ENCODE results near the gene MAPRE2.

- no peak for TF ChIP-seq RFX5 (IDR thresholded peaks at IDR 0.05; ENCODE audit: low read depth, low read length)
- no peak for TF ChIP-seq SP1 (IDR thresholded peaks at IDR 0.05)
- TF ChIP-seq SP1 (CRISPR knock-in tag; IDR thresholded peaks at IDR 0.05): no peak
Measured at GRCh38 chr18:34999756-35000289, 41.4 kb upstream of the MAPRE2 start.

Measured in HepG2 (cell line).